Bronchial epithelial cell (primary cell): ENCODE measurements around the gene STT3B. TPM values are rescaled to one million over a fixed set of nuclear protein-coding genes. Genes with fewer than 3 reads are reported as not detected.

ENCODE experiments used
- DNase-seq: peaks from one replicate; pipeline ENCODE4 v3.0.0-alpha.2; 2010; ENCODE audit warnings: low read depth
- FAIRE-seq: peaks from 2 replicates; lab custom pipeline; 2011; peaks lifted over from hg19 to GRCh38; lab: Jason Lieb, UNC
- H3K27me3 ChIP-seq: 2 replicates; pipeline ENCODE4 v1.5.1; 2011; ENCODE audit warnings: low read length; ENCODE audit not compliant: control insufficient read depth, insufficient read depth
- H3K36me3 ChIP-seq: 2 replicates; pipeline ENCODE4 v1.5.1; 2011; ENCODE audit warnings: low read length; ENCODE audit not compliant: control insufficient read depth, insufficient read depth
- H3K4me3 ChIP-seq: 2 replicates; pipeline ENCODE4 v1.5.1; 2011; ENCODE audit warnings: mild to moderate bottlenecking, low read depth, low read length, control low read depth
- CTCF ChIP-seq: IDR thresholded peaks from 2 replicates; pipeline ENCODE4 v1.5.1; 2011; ENCODE audit warnings: mild to moderate bottlenecking, moderate library complexity, low read length, control low read depth, inconsistent platforms; ENCODE audit not compliant: insufficient read depth, severe bottlenecking
- total RNA-seq: library from RNA; depleted of rRNA; stranded (reverse); fragments of >200 nt; gene quantifications from 2 replicates; pipeline ENCODE4 v1.2.1, GENCODE V29; 2014

STT3B gene
- total RNA-seq, 1 donor from 2014 or later, result 343 TPM

- no peak for TF ChIP-seq CTCF
- H3K4me3 ChIP-seq, result no peak overlapping the region
- FAIRE-seq, result no peak
- no peak for DNase-seq
- peaks cover under 1% of the 10 kb centered on the region for H3K36me3 ChIP-seq
- H3K27me3 ChIP-seq, result no peaks in the 10 kb centered on the region
These were observed 120.7 kb downstream of the STT3B start for GRCh38 chr3:31653464-31653863.

GRCh38 chr3:31654998-31655397 is 122.3 kb downstream of the STT3B start:
- Histone ChIP-seq H3K4me3 (no peak overlapping the region), H3K36me3 (no peaks in the 10 kb centered on the region), H3K27me3 (no peaks in the 10 kb centered on the region)
- DNase-seq (no peak), FAIRE-seq (no peak)
- no peak for TF ChIP-seq CTCF

GRCh38 chr3:31659246-31659645 is 126.5 kb downstream of the STT3B start:
- Histone ChIP-seq H3K4me3 (no peak overlapping the region), H3K36me3 (no peaks in the 10 kb centered on the region), H3K27me3 (no peaks in the 10 kb centered on the region)
- TF ChIP-seq CTCF, result no peak
- FAIRE-seq (no peak), DNase-seq (no peak)

- DNase-seq (no peak), FAIRE-seq (no peak)
- H3K27me3 ChIP-seq, result no peaks in the 10 kb centered on the region
- H3K4me3 ChIP-seq, result no peak overlapping the region
- H3K36me3 ChIP-seq, result peaks cover 1% of the 10 kb centered on the region
- no peak for TF ChIP-seq CTCF
These were observed 128.6 kb downstream of the STT3B start for GRCh38 chr3:31661286-31661685.

- peaks cover 3% of the 10 kb centered on the region for H3K36me3 ChIP-seq
- no peaks in the 10 kb centered on the region for H3K27me3 ChIP-seq
- TF ChIP-seq CTCF, result no peak
- no peak overlapping the region for H3K4me3 ChIP-seq
- DNase-seq (no peak), FAIRE-seq (no peak)
These were observed 129.4 kb downstream of the STT3B start for GRCh38 chr3:31661993-31662670.

GRCh38 chr3:31664031-31664430 is 131.3 kb downstream of the STT3B start:
- TF ChIP-seq CTCF, result no peak
- Histone ChIP-seq H3K36me3 (peaks cover 3% of the 10 kb centered on the region), H3K27me3 (no peaks in the 10 kb centered on the region), H3K4me3 (no peak overlapping the region)
- DNase-seq (no peak), FAIRE-seq (no peak)
